ENCODE data around the gene EEFSEC. TPM values are rescaled to one million over a fixed set of nuclear protein-coding genes. Genes with fewer than 3 reads are reported as not detected.

Gene EEFSEC
- total RNA-seq, 1 experiment from 2014 or later: 3.8 TPM

DNA sequence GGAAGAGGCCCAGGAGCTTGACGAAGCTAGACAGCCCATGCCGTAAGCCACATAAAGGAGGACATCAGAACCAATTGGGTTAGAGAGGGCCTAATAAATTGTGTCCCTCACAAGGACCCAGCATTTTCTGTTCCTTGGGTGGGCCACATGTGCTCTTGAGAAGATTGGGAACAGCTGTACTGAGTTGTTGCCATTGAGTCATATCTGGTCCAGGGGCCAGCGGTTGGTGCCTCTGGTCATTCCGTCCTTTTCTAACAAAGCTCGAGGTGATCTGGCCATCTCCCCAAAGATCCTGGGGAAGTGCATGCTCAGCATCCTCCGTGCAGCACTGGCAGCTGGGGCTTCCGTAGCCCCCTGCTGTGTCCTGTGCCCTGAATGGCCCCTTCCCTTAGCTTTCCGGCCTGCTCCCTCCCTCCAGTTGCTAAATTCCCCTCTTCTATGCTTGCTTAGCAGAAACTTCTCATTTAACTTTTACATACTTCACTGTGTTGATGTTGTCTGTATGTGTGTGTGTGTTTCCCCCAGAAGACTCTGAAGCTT lies 73.0 kb downstream of the EEFSEC start:
- in situ Hi-C loops (cut with HindIII; ENCODE audit: low pct_unique_long_range_greater_than_20kb, low sequenced_read_pairs): no loop called here

DNA sequence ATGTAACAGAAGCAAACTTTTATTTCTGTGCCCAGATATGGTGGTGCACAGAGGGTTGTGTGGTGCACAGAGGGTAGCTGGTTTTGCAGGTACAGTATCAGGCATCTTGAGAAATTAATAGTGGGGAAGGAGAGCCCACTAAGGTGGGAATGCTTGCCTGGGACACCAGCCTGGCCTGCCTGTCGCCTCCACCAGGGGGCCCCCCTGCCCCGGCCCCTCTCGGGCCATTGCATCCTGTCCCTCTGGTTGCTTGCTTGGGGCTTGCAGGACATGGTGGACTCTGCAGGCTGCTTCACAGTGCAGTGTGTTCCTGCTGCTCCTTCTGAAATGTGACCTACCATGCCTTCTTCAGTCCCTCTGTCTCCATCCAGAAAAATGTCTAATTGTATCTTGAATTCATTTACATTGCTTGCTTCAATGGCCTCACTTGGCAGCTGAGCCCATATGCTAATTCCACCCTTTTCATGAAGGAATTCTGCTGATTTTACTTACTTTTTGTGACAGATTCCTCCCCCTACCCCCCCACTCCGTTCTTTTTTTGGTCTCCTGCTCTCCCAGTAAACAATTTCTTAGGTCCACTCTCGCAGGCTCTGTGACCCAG lies 73.6 kb downstream of the EEFSEC start:
- peak; percentile 63 for DNase-seq (ENCODE audit: low read depth, low spot score)

More for the DNA sequence above, 73.0 kb downstream of the EEFSEC start:
- DNase-seq (ENCODE audit: low read depth, low spot score): no peak

DNA sequence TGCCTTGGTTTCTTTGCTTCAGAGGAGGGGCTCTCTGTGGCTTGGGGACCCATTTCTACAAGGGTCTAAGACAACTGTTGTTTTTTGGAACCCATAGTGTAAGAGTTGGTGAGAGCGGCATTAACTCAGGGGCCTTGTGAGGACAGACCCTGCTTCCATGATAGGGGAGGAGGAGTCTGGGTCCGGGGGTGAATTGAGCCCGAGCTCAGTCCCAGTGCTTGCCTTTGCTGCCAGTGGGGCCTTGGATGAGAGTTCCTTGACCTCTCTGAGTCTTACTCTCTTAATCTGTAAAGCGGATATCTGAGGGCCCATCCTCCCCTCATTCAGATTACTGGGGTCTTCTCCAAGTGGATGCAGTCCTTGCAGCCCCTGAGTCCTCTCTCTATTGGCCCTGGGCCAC lies 74.2 kb downstream of the EEFSEC start:
- in situ Hi-C loops (cut with HindIII; ENCODE audit: low pct_unique_long_range_greater_than_20kb, low sequenced_read_pairs): no loop called here
- no peak for DNase-seq (ENCODE audit: low read depth, low spot score)

More for the DNA sequence above, 73.6 kb downstream of the EEFSEC start:
- in situ Hi-C loops (cut with HindIII; ENCODE audit: low pct_unique_long_range_greater_than_20kb, low sequenced_read_pairs): no loop called here

DNA sequence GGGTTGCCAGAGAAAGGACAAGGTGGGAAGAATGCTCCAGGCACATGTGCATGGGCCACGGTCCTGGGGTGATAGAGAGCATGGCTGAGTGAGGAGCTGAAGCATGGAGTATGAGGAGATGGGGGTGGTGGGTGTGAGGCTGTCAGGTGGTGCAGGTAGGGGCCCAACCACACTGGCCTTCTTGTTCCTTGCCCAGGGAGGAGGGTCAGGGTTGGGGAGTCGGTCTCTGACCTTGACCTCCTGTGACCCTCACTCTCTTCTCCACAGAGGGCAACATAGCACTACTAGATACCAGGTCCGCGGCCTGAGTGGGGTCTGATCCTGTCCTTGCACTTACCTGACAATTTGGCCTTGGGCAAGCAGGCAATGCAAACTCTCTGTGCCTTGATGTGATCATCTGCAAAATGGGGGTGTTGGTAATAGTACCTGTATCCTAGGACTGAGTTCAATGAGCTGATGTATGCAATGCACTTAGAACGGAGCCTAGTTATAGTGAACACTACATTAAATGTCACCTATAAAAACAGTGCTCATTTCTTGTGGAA lies 75.2 kb downstream of the EEFSEC start:
- in situ Hi-C loops (cut with HindIII; ENCODE audit: low pct_unique_long_range_greater_than_20kb, low sequenced_read_pairs): no loop called here
- no peak for DNase-seq (ENCODE audit: low read depth, low spot score)

DNA sequence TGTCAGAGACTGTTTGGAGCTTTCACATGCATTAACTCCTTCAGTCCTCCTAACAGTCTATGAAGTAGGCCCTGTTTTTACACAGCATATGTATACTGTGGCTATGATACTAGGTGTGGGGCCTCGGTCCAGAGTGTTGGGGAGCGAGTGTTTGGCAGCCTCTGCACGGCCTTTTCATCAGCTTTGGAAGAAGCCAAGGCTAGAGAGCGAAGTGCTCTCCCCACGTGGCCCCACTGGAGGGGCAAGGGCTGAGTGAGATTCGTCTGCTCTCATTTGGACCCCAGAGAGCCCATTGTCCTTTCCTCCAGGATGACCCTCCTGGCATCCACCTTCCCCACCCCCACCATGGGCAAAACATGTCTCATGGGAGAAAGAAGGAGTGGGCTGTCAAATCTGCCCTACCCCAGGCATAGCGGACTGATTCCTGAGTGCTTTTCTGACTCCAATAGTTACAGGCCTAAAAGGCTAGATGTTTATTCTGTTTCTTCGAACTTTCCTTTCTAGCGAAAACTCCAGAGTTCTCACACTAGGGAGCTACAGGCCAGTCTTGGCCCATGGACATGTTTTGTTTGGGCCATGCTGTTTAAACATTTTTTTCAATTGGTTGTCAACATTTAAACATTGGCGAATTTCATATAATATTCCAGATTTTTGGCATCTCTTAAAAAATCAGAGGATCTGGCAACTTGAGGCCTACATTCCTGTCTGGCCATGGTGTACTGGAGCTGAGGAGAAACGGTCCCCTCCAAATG lies 76.0 kb downstream of the EEFSEC start:
- in situ Hi-C loops (cut with HindIII; ENCODE audit: low pct_unique_long_range_greater_than_20kb, low sequenced_read_pairs): no loop called here
- DNase-seq (ENCODE audit: low read depth, low spot score): no peak

DNA sequence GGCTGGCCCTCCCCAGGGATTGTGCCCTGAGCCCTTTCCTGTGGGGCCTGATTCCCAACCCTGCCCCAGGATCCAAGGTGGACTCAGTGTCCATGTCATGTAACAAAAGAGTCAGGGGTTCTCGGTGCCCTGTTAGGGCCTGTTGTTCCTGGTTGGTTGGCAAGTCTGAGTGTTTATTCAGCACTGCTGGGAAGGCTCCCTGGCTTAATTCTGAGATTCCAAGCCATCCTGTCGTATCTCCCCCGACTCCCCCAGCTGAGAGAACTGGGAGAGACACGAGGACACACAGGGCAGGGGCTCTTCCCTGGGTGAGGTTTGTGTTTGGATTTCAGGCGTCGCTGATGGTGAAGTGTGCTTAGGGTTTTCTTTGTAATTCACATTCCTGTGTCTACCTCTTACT lies 78.3 kb downstream of the EEFSEC start:
- DNase-seq (ENCODE audit: low read depth, low spot score): no peak
- in situ Hi-C loops (cut with HindIII; ENCODE audit: low pct_unique_long_range_greater_than_20kb, low sequenced_read_pairs): no loop called here

DNA sequence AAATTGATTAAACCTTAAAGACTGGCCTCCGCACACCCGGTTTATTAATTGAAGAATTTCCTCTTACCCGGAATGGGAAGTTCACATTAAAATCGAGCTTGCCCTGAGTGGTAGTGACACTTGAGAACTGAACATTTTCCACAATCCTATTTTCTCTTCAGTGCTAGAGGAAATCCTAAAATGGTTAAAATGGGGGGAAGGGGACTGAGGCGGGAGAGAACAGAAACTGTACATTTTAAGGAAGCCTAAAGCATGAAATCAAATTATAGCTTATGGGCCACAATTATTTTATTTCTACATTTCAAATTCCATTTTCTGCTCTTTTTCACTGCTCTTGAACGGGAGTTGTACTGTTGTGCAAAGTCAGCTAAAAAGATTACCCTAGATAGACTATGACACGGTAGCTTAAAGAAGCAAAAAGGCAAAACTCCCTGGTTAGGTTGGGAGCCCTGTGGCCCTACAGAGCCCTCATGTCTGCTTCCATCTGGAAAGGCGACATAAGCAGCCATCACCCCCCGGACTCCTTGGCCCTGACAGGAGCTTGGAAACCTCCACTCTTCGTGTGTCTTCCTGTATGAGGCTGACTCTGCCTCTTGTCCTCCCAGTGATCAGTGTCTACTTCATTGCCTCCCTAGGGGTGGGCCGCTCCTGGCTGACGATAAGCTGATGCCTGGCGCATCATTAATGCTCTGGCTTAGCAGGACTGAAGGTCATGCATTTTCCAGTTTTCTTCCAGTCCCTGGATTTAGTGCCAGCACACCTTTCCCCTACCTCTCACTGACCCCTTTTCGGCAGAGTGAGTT lies 79.3 kb downstream of the EEFSEC start:
- DNase-seq (ENCODE audit: low read depth, low spot score): no peak
- in situ Hi-C loops (cut with HindIII; ENCODE audit: low pct_unique_long_range_greater_than_20kb, low sequenced_read_pairs): no loop called here

DNA sequence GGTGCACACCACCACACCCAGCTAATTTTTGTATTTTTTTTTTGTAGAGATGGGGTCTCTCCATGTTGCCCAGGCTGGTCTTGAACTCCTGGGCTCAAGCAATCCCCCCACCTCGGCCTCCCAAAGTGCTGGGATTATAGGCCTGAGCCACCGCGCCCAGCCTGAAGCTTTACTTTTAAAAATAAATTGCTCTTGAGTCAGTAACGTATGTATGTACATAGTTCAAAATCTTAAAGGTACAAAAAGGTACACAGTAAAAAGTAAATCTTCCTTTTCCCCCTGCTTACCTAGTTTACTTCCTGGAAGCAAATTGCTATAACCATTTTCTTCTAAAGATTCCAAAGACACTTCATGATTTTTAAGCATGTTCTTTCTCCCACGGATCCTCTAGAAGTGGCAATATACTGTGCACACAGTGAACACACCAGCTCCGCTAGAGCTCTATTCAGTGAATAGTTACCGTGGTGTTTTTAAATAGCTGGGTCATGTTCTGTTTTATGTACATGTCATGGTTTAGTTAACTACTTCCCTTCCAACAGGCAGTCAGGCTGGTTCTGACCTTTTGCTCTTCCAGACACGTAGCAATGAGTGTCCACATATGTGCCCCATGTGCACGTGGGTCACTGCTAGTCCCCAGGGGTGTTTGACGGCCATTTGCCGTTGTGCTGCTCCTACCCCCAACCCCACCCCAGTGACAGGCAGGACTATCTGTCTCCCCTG lies 82.1 kb downstream of the EEFSEC start:
- no peak for DNase-seq (ENCODE audit: low read depth, low spot score)
- in situ Hi-C loops (cut with HindIII; ENCODE audit: low pct_unique_long_range_greater_than_20kb, low sequenced_read_pairs): no loop called here

DNA sequence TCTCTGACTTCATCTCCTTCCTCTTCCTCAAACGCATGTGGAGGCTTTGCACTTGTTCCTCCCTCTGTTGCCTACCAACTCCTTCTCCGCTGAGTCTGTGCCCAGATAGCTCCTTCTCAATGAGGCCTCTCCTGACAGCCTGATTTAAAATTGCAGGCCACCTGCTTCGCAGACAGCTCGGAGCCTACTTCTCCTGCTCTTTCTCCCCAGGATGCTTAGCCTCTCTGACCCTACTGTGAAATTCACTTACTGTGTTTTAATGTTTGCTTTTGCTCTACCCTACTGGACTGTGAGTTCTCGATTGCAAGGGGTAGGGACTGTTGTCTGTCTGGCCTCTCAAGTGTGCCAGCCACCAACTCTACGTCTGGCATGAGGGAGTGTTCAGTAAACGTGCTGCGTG lies 83.4 kb downstream of the EEFSEC start:
- DNase-seq (ENCODE audit: low read depth, low spot score): no peak
- in situ Hi-C loops (cut with HindIII; ENCODE audit: low pct_unique_long_range_greater_than_20kb, low sequenced_read_pairs): no loop called here

DNA sequence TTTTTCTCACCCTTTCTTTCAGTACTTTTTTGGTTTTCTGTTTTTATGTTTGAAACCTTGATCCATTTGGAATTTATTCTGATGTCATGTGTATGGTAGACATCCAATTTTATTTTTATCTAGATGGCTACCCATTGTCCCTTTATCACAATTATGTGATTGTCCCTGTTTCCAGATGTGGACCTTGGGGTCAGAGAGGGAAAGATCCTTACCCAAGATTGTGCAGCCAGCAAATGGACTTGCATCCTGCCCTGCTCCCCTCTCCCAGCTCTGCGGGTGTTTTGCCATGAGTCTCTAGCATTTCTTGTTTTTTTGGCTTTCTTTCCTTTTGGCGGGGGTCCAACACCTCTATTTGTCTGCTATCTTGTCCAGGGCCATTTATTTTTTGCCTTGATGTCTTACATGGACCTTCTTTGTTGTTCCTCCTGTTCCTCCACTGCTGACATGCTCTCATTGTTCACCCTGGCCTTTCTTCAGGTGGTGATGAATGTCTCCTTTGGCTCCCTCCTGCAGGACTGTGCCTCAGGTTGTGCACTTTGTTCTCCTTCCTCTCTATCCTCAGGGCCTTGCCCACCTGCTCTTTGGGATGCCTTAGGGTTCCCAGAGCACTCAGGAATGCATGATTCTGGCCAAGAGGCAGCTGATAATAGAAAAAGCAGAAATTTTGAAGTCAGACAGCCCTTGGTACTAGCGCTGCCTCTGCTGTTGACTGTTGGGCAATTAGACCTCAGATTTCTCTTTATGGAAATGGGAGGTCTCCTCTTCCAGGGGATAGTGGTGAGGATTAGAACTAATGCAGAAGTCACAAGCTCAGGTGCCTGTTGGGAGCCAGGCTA lies 84.3 kb downstream of the EEFSEC start:
- no peak for DNase-seq (ENCODE audit: low read depth, low spot score)
- in situ Hi-C loops (cut with HindIII; ENCODE audit: low pct_unique_long_range_greater_than_20kb, low sequenced_read_pairs): no loop called here

DNA sequence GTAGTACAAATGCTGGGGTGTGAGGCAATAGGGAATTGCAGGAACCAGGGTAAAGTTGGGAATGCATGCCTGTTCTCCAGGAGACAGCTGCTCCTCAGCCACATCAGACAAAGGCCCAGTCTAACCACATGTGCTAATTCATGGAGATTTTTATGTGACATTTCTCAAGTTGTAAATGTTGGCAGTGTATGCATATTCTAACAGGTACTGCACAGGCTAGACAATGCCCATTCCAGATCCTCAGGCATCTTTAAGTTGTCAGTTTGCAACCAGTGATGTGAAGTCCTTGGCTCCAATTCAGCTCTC lies 84.9 kb downstream of the EEFSEC start:
- in situ Hi-C loops (cut with HindIII; ENCODE audit: low pct_unique_long_range_greater_than_20kb, low sequenced_read_pairs): no loop called here
- no peak for DNase-seq (ENCODE audit: low read depth, low spot score)

DNA sequence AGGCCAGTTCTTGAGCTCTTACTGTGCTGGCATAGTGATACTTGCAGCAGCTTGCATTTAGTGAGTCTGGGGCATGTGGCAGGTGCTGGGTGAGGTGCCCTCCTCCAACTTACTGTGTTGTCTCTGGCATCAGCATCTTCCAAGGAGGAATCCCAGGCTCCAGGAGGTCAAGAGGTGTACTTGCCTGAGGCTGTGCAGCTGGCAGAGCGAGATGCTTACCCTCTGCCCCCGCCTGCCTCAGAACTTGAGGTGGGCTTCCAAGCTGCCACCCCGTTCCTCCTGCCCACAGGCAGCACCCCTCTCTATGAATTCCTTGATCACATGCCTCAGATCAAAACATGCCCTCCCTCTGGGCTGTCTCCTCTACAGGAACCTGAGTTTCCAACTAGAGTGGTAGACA lies 86.0 kb downstream of the EEFSEC start:
- in situ Hi-C loops (cut with HindIII; ENCODE audit: low pct_unique_long_range_greater_than_20kb, low sequenced_read_pairs): no loop called here

DNA sequence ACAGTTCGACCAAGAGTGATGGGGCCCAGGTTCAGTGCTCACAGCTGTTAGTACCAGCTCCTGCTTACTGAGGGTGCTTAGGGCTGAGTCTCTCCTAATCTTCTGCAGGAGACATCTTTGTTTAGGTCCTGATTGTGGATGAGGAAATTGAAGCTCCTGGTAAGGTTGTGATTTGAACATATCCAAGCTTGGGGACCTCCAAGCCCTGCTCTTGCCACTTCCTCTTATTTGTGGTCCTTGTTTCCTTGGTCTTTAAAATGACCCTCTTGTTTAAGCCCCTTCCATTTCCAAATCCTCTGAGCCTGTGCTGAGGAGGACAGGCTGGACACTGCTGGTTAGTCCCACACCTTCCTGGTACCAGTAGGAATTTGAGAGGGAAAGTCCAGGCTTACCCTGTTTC lies 87.0 kb downstream of the EEFSEC start:
- in situ Hi-C loops (cut with HindIII; ENCODE audit: low pct_unique_long_range_greater_than_20kb, low sequenced_read_pairs): no loop called here
- DNase-seq (ENCODE audit: low read depth, low spot score): no peak

More for the DNA sequence above, 86.0 kb downstream of the EEFSEC start:
- DNase-seq (ENCODE audit: low read depth, low spot score): no peak

DNA sequence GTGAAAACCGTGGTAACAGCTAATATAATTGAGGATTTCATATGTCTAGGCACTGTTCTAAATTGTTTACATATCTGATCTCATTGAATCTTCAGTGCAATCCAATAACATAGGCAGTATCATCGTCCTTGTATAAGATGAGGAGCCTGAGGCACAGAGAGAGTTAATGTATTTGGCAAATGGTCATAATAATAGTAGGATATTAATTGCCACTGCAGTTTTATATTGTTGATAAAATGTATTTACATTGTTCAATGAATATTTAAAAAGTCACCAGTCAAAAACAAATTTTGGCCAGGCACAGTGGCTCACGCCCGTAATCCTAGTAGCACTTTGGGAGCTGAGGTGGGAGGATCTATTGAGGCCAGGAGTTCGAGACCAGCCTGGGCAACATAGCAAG lies 88.5 kb downstream of the EEFSEC start:
- no peak for DNase-seq (ENCODE audit: low read depth, low spot score)
- in situ Hi-C loops (cut with HindIII; ENCODE audit: low pct_unique_long_range_greater_than_20kb, low sequenced_read_pairs): no loop called here

DNA sequence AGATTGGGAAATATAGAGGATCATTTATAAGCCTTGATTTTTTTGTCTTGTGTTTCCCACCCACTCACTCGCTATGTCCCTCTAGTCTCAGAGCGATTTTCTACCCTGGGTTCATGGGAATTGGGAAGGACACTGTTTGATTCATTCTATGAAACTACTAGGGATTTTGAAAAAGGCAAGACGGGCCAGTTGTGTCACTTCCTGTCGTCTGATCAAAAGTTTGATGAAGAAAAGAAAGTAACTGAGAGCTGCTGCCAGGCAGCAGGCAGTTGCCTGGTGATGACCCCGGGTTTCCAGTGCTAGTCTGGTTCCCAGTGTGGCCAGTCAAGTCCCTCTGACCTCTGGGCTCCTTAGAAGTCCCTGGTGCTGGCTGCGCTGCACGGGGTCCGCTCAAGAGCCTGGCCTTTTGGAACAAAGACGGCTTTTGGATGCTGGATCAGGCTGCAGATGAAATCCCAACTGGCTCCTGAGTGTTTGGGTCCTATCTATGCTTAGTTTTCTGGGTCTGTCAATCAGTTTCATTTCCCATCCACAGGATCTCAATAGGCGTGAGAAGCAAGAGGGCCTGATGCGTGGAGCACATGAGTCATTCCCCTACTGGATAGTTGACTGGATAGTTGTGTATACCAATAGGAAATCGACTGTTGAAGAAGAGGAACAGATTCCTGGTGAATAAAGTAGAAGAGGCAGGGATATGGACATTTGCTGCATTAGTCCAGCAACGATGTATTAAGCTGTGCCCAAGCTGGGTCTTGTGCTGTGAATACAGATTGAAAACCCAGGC lies 89.7 kb downstream of the EEFSEC start:
- in situ Hi-C loops (cut with HindIII; ENCODE audit: low pct_unique_long_range_greater_than_20kb, low sequenced_read_pairs): no loop called here
- DNase-seq (ENCODE audit: low read depth, low spot score): no peak

Data from SK-MEL-5 (cell line).